Suprapubic skin (tissue), 4 donors: ENCODE data around the gene GDPD3. TPM values are rescaled to one million over a fixed set of nuclear protein-coding genes. Genes with fewer than 3 reads are reported as not detected.

Source experiments
- DNase-seq, 2 donors: peaks; one replicate each; pipeline ENCODE4 v3.0.0-alpha.2; 2019; ENCODE audit warnings: low spot score in 2 of 2
- H3K27ac ChIP-seq: fragments of 200-600 bp; sonication (generic); one replicate; pipeline ENCODE4 v1.5.1; 2019
- H3K27me3 ChIP-seq: fragments of 200-600 bp; sonication (generic); one replicate; pipeline ENCODE4 v1.5.1; 2019
- H3K36me3 ChIP-seq: fragments of 200-600 bp; sonication (generic); one replicate; pipeline ENCODE4 v1.5.1; 2019
- H3K4me1 ChIP-seq: fragments of 200-600 bp; sonication (generic); one replicate; pipeline ENCODE4 v1.5.1; 2019
- H3K4me3 ChIP-seq: fragments of 200-600 bp; sonication (generic); one replicate; pipeline ENCODE4 v1.5.1; 2019; ENCODE audit warnings: mild to moderate bottlenecking
- H3K9me3 ChIP-seq: fragments of 200-600 bp; sonication (generic); one replicate; pipeline ENCODE4 v1.5.1; 2019
- EP300 ChIP-seq: sonication (generic); formaldehyde crosslinking; IDR thresholded peaks from one replicate; pipeline ENCODE4 v1.6.1; 2017; ENCODE audit warnings: antibody characterized with exemption
- POLR2A ChIP-seq, 2 donors: fragments of 450-650 bp; IDR thresholded peaks; one replicate each; pipeline ENCODE4 v1.6.1; 2017; ENCODE audit warnings: antibody characterized with exemption in 2 of 2, mild to moderate bottlenecking in 2 of 2, moderate library complexity in 2 of 2
- POLR2AphosphoS5 ChIP-seq, 3 donors: sonication (generic); formaldehyde crosslinking; IDR thresholded peaks; one replicate each; pipeline ENCODE4 v1.6.1; 2017; ENCODE audit warnings: antibody characterized with exemption in 3 of 3
- WGBS: methylation state at CpG from one replicate; pipeline ENCODE4 v1.1.5; 2018; 5-methylcytosine and 5-hydroxymethylcytosine counted together
- total RNA-seq, 4 donors: library from RNA; depleted of rRNA; stranded (reverse); fragments of >200 nt; gene quantifications; one replicate each; pipeline ENCODE4 v1.1.0, GENCODE V29; 2016
- TF ChIP-seq, protein P1 (sequence below), 2 donors: fragments of 200-600 bp in 1 of 2; fragments of 450-650 bp in 1 of 2; sonication (generic) in 1 of 2; IDR thresholded peaks; one replicate each; pipeline ENCODE4 v1.5.1; 2016 to 2019; ENCODE audit warnings: antibody characterized with exemption in 2 of 2, mild to moderate bottlenecking in 1 of 2, moderate library complexity in 1 of 2

GDPD3 gene
- total RNA-seq, 4 donors from 2014 or later = 8.7 to 40.0 (median 12.5) TPM

GRCh38 chr16:30077656-30078055 is 35.7 kb downstream of the GDPD3 start:
- TF ChIP-seq EP300 = no peak
- no peak for TF ChIP-seq POLR2AphosphoS5 (IDR thresholded peaks at IDR 0.05)
- TF ChIP-seq, protein P1, sequence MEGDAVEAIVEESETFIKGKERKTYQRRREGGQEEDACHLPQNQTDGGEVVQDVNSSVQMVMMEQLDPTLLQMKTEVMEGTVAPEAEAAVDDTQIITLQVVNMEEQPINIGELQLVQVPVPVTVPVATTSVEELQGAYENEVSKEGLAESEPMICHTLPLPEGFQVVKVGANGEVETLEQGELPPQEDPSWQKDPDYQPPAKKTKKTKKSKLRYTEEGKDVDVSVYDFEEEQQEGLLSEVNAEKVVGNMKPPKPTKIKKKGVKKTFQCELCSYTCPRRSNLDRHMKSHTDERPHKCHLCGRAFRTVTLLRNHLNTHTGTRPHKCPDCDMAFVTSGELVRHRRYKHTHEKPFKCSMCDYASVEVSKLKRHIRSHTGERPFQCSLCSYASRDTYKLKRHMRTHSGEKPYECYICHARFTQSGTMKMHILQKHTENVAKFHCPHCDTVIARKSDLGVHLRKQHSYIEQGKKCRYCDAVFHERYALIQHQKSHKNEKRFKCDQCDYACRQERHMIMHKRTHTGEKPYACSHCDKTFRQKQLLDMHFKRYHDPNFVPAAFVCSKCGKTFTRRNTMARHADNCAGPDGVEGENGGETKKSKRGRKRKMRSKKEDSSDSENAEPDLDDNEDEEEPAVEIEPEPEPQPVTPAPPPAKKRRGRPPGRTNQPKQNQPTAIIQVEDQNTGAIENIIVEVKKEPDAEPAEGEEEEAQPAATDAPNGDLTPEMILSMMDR (IDR thresholded peaks at IDR 0.05) = no peak
- no peak for TF ChIP-seq POLR2A (IDR thresholded peaks at IDR 0.05)
- no peaks in the 10 kb centered on the region for H3K9me3 ChIP-seq
- peaks cover 35% of the 10 kb centered on the region for H3K4me1 ChIP-seq
- peaks cover 47% of the 10 kb centered on the region for H3K36me3 ChIP-seq
- no peak for DNase-seq
- no peaks in the 10 kb centered on the region for H3K27me3 ChIP-seq
- WGBS = 81% methylated on average over 5 of the region's 6 CpGs
- no peak overlapping the region for H3K27ac ChIP-seq
- H3K4me3 ChIP-seq = peak overlapping the region; percentile 80

- peaks cover 47% of the 10 kb centered on the region for H3K36me3 ChIP-seq
- TF ChIP-seq EP300 (no peak), POLR2AphosphoS5 (IDR thresholded peaks at IDR 0.05) (no peak), POLR2A (IDR thresholded peaks at IDR 0.05) (no peak)
- TF ChIP-seq, protein P1 (IDR thresholded peaks at IDR 0.05) = no peak
- peak overlapping the region; percentile 80 for H3K4me3 ChIP-seq
- no peak for DNase-seq
- WGBS = 2% methylated on average over 23 of the region's 33 CpGs
- peak overlapping the region; percentile 87 for H3K27ac ChIP-seq
- H3K27me3 ChIP-seq = no peaks in the 10 kb centered on the region
- no peaks in the 10 kb centered on the region for H3K9me3 ChIP-seq
- H3K4me1 ChIP-seq = peaks cover 35% of the 10 kb centered on the region
Observed at GRCh38 chr16:30076276-30076791, 37.0 kb downstream of the GDPD3 start.

- H3K27me3 ChIP-seq = no peaks in the 10 kb centered on the region
- peak; percentile 95 to 96 for DNase-seq
- peak within 1 kb of the TSS; percentile 80 for H3K4me3 ChIP-seq
- H3K9me3 ChIP-seq = no peaks in the 10 kb centered on the region
- H3K4me1 ChIP-seq = peaks cover 35% of the 10 kb centered on the region
- H3K36me3 ChIP-seq = peaks cover 46% of the 10 kb centered on the region
- H3K27ac ChIP-seq = peak within 1 kb of the TSS; percentile 87
- 3% methylated on average over 34 of the region's 67 CpGs for WGBS
- TF ChIP-seq POLR2AphosphoS5 (IDR thresholded peaks at IDR 0.05) (peak; percentile 48 to 90 (median 84)), EP300 (no peak), POLR2A (IDR thresholded peaks at IDR 0.05) (peak in 1 of 2 donors; percentile 80)
- TF ChIP-seq, protein P1 (IDR thresholded peaks at IDR 0.05) = no peak
Observed at GRCh38 chr16:30075503-30076275, 37.6 kb downstream of the GDPD3 start, which contains the start of gene PPP4C. PPP4C (plus strand) TSS chr16:30075994; CDS start chr16:30076378, 384 bp downstream.

- Histone ChIP-seq H3K36me3 (peaks cover 57% of the 10 kb centered on the region), H3K27ac (no peak overlapping the region), H3K9me3 (no peaks in the 10 kb centered on the region), H3K27me3 (no peaks in the 10 kb centered on the region), H3K4me3 (no peak overlapping the region), H3K4me1 (peaks cover 49% of the 10 kb centered on the region)
- no peak for DNase-seq
- TF ChIP-seq, protein P1 (IDR thresholded peaks at IDR 0.05) = no peak
- TF ChIP-seq EP300 (no peak), POLR2A (IDR thresholded peaks at IDR 0.05) (no peak), POLR2AphosphoS5 (IDR thresholded peaks at IDR 0.05) (no peak)
Observed at GRCh38 chr16:30070490-30070889, 42.8 kb downstream of the GDPD3 start.
